Ishikawa (cell line): Measurements from ENCODE around the gene ST7.

ENCODE experiments used
- CEBPB ChIP-seq: IDR thresholded peaks from 2 replicates; pipeline ENCODE4 v1.6.1; 2012
- CREB1 ChIP-seq: IDR thresholded peaks from 2 replicates; pipeline ENCODE4 v1.6.1; 2012; ENCODE audit warnings: low read depth
- EGR1 ChIP-seq: IDR thresholded peaks from 2 replicates; pipeline ENCODE4 v1.6.1; 2012
- EP300 ChIP-seq: IDR thresholded peaks from 2 replicates; pipeline ENCODE4 v1.6.1; 2012; ENCODE audit warnings: borderline replicate concordance
- FOXM1 ChIP-seq: IDR thresholded peaks from 2 replicates; pipeline ENCODE4 v1.6.1; 2012; ENCODE audit warnings: low read depth, borderline replicate concordance
- MAX ChIP-seq: IDR thresholded peaks from 2 replicates; pipeline ENCODE4 v1.6.1; 2012
- NFIC ChIP-seq: IDR thresholded peaks from 2 replicates; pipeline ENCODE4 v1.6.1; 2012
- RAD21 ChIP-seq: IDR thresholded peaks from 2 replicates; pipeline ENCODE4 v1.6.1; 2012; ENCODE audit warnings: low read depth
- REST ChIP-seq: IDR thresholded peaks from 2 replicates; pipeline ENCODE4 v1.6.1; 2012; ENCODE audit warnings: low read depth, mild to moderate bottlenecking
- TAF1 ChIP-seq: IDR thresholded peaks from 2 replicates; pipeline ENCODE4 v1.6.1; 2012; ENCODE audit warnings: low read depth, mild to moderate bottlenecking
- TCF12 ChIP-seq: IDR thresholded peaks from 2 replicates; pipeline ENCODE4 v1.6.1; 2012; ENCODE audit warnings: low read depth
- TEAD4 ChIP-seq: IDR thresholded peaks from 2 replicates; pipeline ENCODE4 v1.6.1; 2012
- USF1 ChIP-seq: IDR thresholded peaks from 2 replicates; pipeline ENCODE4 v1.6.1; 2012
- YY1 ChIP-seq: IDR thresholded peaks from 2 replicates; pipeline ENCODE4 v1.6.1; 2012; ENCODE audit warnings: low read depth
- ZBTB7A ChIP-seq: IDR thresholded peaks from 2 replicates; pipeline ENCODE4 v1.6.1; 2012; ENCODE audit warnings: low read depth

Gene ST7

GRCh38 chr7:117087639-117088396, 134.5 kb downstream of the ST7 start:
- no peak for TF ChIP-seq USF1
- TF ChIP-seq NFIC: no peak
- TF ChIP-seq REST: no peak
- TF ChIP-seq CEBPB: no peak
- no peak for TF ChIP-seq RAD21
- no peak for TF ChIP-seq TAF1

- TF ChIP-seq TCF12 (no peak), TAF1 (no peak)
Observed at GRCh38 chr7:117088623-117089194, 135.4 kb downstream of the ST7 start.

GRCh38 chr7:117090791-117091190, 137.5 kb downstream of the ST7 start:
- TF ChIP-seq FOXM1: no peak
- no peak for TF ChIP-seq RAD21
- no peak for TF ChIP-seq CREB1
- TF ChIP-seq NFIC: no peak

GRCh38 chr7:117091721-117092120, 138.4 kb downstream of the ST7 start:
- TF ChIP-seq TCF12 (no peak), MAX (no peak), YY1 (no peak), CEBPB (no peak), REST (no peak), FOXM1 (no peak), ZBTB7A (no peak), USF1 (no peak), CREB1 (no peak), EGR1 (no peak), TAF1 (no peak), RAD21 (no peak), TEAD4 (no peak), NFIC (no peak), EP300 (no peak)

- no peak for TF ChIP-seq TEAD4
- no peak for TF ChIP-seq REST
- no peak for TF ChIP-seq CEBPB
- no peak for TF ChIP-seq FOXM1
- TF ChIP-seq TAF1: no peak
- TF ChIP-seq YY1: no peak
- no peak for TF ChIP-seq ZBTB7A
- TF ChIP-seq MAX: no peak
- TF ChIP-seq EGR1: no peak
- no peak for TF ChIP-seq NFIC
- no peak for TF ChIP-seq RAD21
Observed at GRCh38 chr7:117092785-117093184, 139.5 kb downstream of the ST7 start.
